GF-D8 (cell line): Measurements from ENCODE around the gene SLC18A3.

Experiments used
- DNase-seq: peaks from one replicate; lab custom pipeline; 2025; lab: John Stamatoyannopoulos, UW

The SLC18A3 gene

DNA sequence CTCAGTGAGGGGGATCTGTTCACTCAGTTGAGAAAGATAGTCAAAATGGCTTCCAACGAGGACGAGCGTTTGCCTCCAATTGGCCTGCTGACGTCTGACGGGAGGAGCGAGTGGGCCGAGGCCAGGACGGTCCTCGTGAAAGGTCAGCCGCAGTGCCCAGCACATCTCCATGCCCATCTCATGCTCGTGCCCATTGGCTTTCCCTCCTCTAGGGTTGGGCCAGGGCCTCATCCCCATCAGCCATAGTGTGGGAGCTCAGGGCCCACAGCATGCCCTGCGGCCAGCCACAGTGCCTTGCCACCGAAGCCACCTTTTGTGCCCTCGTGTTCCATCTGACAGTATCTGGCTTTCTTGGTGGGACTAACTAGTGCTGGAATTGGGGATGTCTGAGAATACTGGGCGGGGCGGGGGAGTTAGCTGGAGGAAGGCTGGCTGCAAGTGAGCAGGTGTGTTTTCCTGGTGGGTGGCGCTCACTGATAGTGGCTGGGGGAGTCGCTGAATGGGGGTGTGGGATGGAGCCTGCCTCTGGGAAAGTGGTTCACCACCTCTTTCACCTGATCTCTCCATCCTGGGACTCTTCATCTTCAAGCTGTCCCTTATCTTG is 17.6 kb downstream of the SLC18A3 start:
- DNase-seq = no peak

DNA sequence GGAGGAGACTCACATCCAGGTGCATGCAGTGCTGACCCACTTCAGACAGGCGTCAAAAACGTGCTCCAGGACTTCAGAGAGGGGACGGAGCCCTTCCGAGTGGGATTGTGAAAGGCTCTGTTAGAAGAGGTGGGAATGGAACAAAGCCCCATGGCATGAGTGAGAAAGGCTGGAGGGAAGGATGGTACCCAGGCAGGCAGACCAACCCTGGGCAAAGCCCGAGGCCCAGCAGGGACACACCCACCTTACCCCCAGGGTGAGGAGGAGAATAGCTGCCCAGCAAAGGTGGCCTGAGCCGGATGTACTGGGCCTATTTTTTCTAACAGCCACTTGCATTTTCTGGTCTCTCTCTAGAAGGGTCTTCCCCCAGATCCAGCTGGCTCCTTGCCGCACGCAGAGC is 18.5 kb downstream of the SLC18A3 start:
- DNase-seq = no peak

DNA sequence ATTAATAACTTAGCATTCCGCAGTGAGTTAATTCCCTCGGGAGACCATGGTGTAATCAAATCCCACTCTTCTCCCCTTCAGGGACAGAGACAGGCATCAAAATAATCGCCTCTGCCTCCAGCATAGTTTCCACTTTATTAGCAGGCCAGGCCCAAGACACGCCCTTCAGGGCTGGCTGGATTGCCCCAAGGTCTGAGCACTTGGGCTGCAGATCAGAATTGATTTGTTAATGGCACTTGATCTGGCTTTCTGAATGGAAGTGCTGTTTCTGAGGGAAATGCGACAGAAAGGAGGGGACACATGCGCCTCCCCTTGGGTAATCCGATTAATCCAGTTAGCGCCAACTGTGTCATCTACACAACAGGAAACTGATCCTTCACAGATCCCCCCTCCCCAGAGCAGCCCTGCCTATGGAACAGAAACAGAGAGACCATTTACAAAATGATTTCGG is 19.3 kb downstream of the SLC18A3 start:
- DNase-seq = no peak

DNA sequence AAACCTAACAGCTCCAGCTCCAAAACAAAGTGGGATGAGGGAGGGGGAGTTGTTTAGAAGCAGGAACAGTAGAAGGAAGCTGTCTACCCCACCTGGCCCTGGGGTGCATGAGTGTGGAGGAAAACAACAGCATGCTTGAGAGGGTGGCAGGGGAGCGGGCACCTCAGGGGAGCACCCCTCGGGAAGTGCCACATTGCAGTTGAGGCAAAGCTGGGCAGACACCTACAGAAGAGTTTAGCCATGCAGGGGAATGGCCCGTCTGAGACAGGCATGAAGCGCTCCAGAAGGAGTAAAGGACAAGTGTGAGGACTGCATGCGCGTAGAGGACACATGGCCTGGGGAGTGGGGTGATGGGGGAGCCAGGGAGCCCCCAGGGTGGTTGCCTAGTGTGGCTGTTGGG is 21.9 kb downstream of the SLC18A3 start:
- DNase-seq = no peak

DNA sequence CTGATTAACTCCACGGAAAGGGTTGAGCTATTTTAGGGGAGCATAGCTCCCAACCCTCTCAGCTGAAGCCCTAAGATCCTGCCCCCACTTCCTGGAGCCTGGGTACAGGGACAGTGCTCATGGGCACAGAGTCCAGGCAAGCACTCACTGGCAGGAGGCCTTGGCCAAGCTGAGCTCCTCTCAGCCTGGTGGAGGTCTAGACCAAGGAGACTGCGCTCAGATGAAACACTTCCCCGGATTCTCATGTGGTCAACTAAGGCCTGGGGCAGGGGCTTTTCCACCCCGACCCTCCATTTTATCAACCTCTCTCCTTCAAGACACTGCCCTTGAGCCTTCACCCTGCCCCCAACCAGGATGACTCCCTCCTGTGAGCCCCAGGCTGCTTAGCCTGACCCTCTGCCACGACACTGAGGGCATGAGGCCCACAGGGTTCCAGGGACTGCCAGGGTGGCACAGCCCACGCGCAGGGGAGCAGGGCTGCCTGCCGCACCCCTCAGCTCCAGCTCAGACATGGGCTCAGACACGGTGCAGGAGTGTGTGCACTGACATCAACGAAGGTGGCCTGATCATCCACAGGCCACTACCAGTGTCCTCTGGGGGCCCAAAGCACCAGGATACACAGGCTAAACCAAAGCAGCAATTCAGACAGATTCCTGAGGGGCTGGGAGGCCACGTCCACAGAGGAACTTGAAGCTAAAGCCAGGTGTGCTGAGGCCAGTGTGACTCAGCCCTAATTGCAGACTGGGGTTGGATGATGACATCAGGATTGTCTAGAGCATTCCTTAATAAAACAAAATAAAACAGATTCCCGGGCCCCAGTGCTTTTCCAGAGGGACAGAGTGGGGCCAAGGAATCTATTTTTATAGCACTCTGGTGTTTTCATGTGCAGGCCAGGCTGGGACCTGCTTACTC is 22.6 kb downstream of the SLC18A3 start:
- no peak for DNase-seq

DNA sequence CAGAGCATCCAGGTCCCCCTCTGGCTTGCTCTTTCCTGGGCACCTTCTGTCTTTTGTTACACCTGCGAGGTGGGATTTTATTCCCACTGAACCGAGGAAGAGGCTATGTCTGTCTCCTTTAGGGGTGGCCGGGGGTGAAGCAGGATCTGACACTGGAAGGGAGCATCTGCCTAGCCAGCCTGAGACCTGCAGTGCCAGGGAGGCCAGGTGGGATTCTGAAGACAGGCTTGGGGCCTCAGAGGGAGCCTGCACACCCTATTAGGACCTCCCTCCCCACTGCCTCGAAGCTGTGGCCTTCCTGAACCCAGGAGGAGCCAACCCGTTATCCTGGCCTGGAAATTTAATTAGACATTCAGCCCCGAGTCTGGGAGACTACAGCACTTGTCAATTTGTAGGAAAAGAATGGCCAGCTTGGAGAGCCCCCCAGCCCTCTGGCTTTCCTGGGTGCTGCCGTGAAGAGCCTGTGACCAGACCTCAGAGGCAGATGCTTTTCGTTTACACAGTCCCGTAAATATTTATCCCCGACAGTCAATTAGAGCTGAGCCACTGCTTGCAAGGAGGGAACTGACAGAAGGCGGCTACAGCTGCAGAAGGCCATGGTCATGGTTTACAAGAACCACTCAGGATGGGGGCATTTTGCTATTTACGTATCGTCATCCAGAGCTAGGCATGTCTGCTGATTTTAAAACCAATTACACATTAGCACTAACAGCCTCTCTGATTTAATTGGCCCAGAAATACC is 23.4 kb downstream of the SLC18A3 start:
- DNase-seq = no peak

DNA sequence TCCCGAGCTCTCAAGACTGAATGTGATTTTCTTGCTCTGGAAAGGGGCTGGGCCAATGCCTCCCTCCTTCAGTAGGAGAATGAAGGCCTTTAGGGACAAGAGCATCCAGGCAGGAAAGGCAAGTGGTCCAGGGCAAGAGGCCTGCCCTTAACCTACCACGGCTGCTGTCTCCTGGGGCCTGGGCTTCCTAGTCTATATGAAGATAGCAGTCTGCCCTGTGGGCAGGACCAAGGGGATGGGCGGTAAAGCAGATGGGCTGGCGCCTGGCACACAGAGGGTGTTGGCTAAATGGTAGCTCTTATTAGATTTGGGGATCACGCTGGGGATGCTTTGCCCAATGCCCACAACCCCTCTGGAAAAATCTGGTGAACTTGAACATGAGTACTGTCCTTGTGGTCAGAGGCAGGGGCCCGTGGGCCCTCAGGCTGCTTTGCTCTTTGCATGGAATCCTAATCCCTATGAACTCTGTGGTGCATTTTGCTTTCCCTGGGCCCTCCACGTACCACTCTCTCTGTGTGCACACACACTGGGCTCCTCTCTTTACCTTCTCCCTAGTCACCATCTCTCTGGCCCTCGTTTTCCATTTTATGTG is 24.1 kb downstream of the SLC18A3 start:
- DNase-seq = no peak

DNA sequence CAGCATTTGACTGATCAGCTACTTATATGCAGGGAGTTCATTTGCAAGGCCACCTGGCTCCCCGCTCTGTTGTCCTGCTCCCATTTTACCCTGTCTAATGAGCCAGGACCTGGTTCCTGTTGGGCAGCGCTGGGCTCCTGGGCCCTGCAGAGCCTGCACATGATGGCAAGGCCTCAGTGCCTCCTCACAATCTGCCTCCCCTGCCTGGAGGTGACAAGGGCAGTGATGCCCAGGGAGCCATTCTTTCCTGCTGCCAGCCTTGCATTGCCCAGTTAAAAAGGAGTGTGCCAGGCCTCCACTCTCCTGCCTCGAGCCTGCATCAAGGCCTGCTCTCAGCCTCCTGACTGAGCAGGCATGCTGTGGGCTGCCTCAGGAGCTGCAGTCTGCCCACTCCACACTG is 32.2 kb downstream of the SLC18A3 start:
- DNase-seq = no peak

DNA sequence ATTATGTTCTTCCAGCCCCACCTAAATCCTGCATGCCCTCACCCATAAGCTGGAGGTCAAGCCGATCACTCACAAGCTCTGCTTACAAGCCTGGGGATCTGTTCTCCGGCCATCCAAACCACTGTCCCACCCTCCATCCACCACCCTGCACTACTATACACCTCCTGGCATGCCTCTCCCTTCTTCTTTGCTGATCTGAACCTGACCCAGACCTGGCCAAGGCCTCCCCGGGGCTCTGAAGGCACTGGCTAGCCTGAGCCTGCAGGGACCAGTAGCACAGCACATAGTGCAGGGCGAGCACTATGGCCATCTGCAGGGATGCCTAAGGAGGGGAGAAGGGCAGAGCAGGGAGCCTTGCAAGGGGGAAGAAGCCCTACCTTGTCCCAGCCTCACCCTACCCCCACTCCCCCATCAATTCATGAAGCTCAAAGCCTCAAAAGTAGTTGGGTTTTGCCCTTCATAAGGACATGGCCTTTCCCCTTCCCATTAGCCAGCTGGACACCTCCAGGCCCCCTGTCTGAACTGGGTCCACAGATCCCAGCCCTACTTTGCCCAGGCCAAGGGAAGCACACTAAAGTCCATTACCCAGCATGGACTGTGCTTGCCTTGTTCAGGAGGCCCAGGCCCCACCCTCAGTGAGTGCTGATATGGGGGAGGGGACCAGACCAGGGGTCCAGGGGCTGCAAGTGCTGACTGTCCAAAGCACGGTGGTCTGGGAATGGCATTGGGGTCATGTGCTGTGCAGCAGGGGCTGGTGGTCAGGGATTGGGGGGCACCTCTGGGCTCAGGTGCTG is 33.3 kb downstream of the SLC18A3 start:
- no peak for DNase-seq

DNA sequence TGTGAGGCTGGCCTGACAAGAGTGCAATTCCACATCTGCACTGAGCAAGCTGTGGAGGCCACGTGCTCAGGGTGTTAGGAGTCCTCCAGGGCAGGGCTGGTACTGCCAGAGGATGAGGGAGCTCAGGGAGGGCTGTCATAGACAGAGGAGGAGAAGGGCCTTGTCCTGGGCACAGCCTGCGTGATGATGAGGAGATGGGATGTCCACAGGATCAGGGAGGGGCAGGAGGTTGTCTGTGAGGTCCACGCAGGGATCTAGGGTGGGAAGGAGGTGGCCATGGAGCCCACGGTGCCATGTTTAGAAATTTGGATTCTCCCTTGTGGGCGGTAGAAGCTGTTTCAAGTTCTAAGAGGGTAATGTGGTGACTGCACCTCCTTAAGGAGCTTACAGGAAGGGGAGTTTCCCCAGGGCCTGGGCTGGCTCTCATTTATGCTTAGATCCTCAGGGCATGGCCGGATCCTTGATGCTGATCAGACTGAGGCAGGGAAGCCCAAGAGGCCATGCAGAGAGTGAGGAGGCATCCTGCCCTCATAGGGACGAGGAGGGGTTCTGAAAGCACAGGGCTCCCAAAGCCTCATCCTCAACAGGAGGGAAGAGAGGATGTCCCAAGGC is 34.0 kb downstream of the SLC18A3 start:
- no peak for DNase-seq

DNA sequence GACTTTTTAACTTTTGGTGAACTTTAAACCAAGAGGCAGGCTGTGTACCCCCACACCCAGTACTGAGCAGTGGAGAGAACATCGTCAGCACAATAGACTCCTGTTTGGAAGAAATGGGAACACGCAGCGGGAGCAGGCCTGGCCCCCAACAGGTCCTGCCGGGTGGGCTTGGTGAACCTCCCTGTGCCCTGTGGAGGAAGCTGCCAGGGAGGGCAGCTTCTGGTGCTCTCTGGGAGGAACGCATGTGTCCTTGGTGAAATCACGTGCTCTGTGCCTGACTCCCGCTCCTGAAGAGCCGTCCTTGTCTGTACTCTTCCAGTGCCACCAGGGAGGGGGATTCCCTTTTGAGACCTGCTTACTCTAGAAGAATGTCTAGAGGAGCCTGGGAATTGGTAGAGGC is 35.3 kb downstream of the SLC18A3 start:
- DNase-seq = no peak

DNA sequence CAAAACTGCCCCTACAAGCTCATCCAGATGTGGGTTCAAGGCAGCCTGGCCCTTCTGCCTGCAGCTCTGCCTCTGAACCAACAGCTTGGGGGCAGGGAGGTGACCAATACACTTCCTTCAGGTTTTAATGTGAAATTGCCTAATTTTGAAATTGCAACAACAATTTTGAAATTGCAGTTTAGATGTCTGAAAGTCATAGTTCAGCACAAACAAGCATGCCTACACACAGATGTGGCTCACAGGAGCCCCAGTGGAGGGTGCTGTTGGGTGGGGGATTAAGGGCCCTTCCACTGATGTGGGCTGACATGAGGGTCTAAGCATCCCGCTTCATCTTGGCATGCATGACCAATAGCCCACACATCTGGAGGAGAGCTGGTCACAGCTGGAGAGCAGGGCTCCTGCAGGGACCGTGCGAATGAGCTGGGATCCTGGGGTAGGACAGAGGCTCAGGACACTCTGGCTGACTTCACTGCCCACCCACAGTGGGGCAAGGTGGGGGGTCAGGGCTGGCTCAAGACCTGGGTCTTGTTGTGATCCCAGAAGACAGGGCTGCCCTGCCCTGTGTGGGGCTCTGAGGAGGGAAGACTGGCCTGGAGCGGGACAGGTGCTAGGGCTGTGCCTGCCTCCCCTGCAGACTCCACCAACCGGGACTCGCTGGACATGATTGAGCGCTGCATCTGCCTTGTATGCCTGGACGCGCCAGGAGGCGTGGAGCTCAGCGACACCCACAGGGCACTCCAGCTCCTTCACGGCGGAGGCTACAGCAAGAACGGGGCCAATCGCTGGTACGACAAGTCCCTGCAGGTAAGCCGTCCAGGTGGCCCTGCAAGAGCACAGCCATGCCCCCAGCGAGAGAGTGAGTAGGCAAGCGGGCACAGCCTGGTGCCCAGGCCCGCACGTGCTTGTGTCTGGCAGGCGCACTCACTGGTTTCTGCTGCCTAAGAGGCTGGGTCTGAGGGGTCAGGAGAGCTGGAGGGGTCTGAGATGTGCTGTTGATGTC is 36.1 kb downstream of the SLC18A3 start:
- no peak for DNase-seq

DNA sequence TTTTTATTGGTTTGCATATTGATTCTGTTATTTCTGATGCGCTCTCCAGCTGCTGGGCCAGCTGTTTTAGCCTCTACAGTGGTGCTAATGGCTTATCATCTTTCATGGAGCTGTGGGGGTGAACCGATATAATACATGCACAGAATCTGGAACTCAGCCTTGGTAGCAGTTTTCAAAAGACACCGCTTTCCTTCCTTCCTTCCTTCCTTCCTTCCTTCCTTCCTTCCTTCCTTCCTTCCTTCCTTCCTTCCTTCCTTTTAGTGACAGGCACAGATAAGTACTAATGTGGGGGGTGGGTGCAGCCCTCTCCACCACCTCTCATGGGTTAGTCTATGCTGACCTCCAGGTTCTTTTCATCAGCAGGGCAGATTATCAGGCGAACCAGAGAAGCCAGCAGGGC is 37.4 kb downstream of the SLC18A3 start:
- DNase-seq = no peak

DNA sequence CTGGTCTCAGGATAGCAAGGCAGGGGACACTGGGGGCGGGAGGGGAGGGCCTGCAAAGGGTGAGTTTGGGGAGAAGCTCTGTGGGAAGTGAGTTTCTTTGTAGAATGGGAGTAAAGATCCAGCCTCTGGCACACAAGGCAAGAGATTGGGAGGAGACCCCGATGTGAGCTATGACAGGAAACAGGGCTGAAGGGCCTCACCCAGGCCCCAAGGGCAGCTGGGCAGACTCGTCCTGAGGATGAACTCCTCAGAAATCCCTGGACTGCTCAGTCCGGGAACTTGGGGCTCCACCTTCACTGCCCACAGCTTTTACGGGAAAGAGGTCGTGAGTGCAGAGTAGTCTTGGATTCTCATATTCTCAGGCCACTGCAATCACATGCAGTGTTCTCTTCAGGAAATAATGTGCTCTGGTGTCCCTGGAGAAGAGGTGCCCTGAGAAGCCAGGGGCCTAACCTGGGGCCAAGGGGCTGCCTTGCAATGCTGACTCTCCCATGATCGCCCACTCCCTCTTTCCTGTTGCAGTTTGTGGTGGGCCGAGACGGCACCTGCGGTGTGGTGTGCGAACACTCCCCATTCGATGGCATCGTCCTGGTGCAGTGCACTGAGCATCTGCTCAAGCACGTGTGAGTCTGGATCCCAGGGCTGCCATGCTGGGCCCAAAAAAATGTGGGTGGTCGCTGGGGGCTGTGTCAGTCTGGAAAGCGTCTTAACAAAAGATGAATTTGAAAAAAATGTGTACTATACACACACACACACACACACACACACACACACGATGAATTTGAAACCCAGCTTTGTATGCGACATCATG is 38.1 kb downstream of the SLC18A3 start:
- DNase-seq = no peak

DNA sequence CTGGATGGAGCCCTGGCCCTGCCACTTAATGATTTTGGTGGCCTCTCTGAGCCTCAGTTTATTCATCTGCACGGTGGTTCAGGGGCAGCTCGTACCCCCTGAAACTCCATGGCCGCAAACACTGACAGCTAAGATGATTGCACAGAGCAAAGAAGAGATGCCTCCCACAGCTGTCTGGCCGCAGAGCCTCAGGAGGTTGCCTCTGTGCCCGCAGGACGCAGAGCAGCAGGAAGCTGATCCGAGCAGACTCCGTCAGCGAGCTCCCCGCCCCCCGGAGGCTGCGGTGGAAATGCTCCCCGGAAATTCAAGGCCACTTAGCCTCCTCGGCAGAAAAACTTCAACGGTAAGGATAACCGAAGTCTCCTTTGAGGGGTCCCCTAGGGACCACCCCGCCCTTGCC is 39.2 kb downstream of the SLC18A3 start:
- DNase-seq = no peak

DNA sequence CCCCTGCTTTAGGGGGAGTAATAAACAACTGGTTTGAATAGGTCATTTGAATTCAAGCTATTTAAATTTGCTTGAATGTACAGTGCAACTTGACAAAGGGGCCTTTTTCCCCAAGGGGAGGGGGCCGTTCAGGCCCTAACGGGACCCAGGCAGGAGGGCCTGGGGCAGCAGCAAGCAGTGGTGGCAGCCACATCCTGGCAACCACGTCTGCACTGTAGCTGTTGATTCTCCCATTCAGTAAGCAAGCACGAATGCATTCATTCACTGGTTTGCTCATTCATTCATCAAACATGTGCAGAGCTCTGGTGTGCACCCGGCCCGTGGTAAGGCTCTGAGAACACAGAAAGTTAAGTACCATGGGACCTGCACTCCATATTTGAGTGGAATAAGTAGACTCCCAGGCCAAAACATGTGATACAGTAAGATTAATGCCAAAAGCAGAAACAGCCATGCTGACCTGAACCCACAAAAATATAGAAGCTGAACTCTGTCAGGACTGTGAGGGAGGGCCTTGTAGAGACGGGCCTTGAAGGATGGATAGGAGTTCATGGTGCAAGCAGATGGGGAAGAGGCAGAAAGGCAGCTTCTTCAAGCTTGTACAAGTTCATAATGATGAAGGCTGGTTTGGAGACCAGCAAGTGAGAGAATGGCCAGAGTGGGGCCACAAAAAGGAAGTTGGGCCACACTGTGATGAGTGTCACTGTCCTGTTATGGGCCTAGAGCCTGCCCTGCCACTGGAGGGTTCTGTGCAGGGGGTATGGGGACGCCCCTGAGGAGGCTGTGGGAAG is 40.0 kb downstream of the SLC18A3 start:
- no peak for DNase-seq

DNA sequence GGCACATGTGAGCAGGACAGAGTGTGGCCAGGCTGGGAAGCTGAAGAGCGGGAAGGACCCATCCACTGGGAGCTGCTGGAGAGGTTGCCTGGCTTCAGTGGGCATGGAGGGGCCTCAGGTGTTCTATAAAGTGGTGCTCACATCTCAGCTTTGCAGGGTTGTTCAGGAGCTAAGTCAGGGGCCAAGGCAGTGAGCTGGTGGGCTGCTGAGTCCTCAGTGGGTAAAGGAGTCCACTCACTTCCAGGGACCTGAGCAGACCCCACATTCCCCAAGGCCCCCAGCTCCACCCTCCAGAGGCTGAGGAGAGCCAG is 40.6 kb downstream of the SLC18A3 start:
- DNase-seq = no peak

DNA sequence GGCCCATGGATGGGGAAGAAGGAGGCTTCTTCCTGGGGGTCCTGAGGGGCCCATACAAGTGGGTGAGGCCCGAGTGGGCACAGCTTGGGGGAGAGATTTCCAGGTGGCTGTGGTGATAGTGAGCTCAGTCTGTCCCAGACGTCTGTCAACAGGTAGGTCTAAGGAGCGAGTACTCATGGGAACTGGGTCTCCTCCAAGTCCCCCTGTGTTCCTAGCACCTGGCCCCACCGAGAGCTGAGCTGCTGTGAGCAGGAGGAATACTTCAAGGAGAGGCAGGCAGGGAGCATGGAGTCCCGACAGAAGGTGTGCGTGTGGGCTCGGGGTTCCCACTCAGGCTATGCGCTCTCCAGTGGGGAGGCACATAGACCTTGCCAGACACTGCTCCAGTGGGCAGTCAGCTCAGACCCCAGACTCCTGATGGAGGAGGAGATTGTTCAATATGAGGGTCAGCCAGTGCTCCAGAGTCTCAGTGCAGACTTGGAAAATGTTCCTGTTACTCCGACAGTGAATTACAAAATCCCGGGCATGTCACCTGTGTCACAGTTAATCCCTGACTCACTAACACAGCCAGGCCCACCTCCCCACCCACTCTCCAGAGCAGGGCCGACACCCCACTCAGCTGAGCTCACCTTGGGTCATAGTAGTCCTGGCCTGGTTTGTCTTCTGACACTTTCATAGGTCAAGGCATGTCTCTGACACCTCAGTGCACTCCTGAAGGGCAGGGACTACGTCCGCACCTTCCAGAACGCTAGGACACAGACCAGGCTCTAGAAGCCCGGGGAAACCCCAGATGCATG is 41.1 kb downstream of the SLC18A3 start:
- no peak for DNase-seq
